Mesothelial cell of epicardium (in vitro differentiated cells): ENCODE measurements around the gene EVL. TPM values are rescaled to one million over a fixed set of nuclear protein-coding genes. Genes with fewer than 3 reads are reported as not detected.

Experiments used
- DNase-seq, 2 experiments: peaks; one replicate each; pipeline ENCODE4 v3.0.0; 2021; ENCODE audit warnings: low spot score in 2 of 2; ENCODE audit not compliant: unreplicated experiment in 2 of 2
- H3K27ac Mint-ChIP-seq: 2 replicates; pipeline ENCODE4 v1.8.0; 2021; ENCODE audit warnings: mixed read lengths
- H3K27me3 Mint-ChIP-seq: 2 replicates; pipeline ENCODE4 v1.8.0; 2021; ENCODE audit warnings: low read depth, mixed read lengths
- H3K36me3 Mint-ChIP-seq: 2 replicates; pipeline ENCODE4 v1.8.0; 2021; ENCODE audit warnings: mixed read lengths
- H3K4me1 Mint-ChIP-seq: 2 replicates; pipeline ENCODE4 v1.8.0; 2021; ENCODE audit warnings: mixed read lengths
- H3K4me3 Mint-ChIP-seq: 2 replicates; pipeline ENCODE4 v1.8.0; 2021; ENCODE audit warnings: mild to moderate bottlenecking, moderate library complexity, mixed read lengths
- H3K9me3 Mint-ChIP-seq: 2 replicates; pipeline ENCODE4 v1.8.0; 2021; ENCODE audit warnings: mixed read lengths
- CTCF ChIP-seq: fragments of 200-600 bp; sonication (generic); IDR thresholded peaks from one replicate; pipeline ENCODE4 v1.5.0; 2021; ENCODE audit warnings: antibody characterized with exemption; ENCODE audit not compliant: unreplicated experiment
- total RNA-seq: library from RNA; stranded (reverse); gene quantifications from 3 replicates; pipeline ENCODE4 v1.2.1, GENCODE V29; 2021

Gene EVL
- total RNA-seq = 244 to 250 TPM (median 244 TPM) in 3 replicates

- H3K27me3 Mint-ChIP-seq = no peaks in the 10 kb centered on the region
- peaks cover 15% of the 10 kb centered on the region for H3K4me1 Mint-ChIP-seq
- no peak within 1 kb of the TSS for H3K4me3 Mint-ChIP-seq
- no peak for DNase-seq
- H3K36me3 Mint-ChIP-seq = no peaks in the 10 kb centered on the region
- peaks cover 4% of the 10 kb centered on the region for H3K9me3 Mint-ChIP-seq
- TF ChIP-seq CTCF = no peak
- peak within 1 kb of the TSS; percentile 64 for H3K27ac Mint-ChIP-seq
Observed at GRCh38 chr14:100065111-100065871, at the start of gene EVL. Gene EVL, plus strand, starts transcription at chr14:100065422. Its CDS starts 79 bp downstream, at chr14:100065501.

GRCh38 chr14:100017553-100017952, 47.7 kb upstream of the EVL start:
- peaks cover 13% of the 10 kb centered on the region for H3K36me3 Mint-ChIP-seq
- peaks cover 65% of the 10 kb centered on the region for H3K4me1 Mint-ChIP-seq
- H3K27ac Mint-ChIP-seq = no peak overlapping the region
- no peak for TF ChIP-seq CTCF
- H3K9me3 Mint-ChIP-seq = peaks cover 11% of the 10 kb centered on the region
- no peak for DNase-seq
- H3K27me3 Mint-ChIP-seq = no peaks in the 10 kb centered on the region
- H3K4me3 Mint-ChIP-seq = no peak overlapping the region

- no peaks in the 10 kb centered on the region for H3K27me3 Mint-ChIP-seq
- DNase-seq = no peak
- TF ChIP-seq CTCF = no peak
- peaks cover 11% of the 10 kb centered on the region for H3K9me3 Mint-ChIP-seq
- H3K36me3 Mint-ChIP-seq = peaks cover 13% of the 10 kb centered on the region
- H3K4me1 Mint-ChIP-seq = peaks cover 60% of the 10 kb centered on the region
- peak overlapping the region; percentile 95 for H3K27ac Mint-ChIP-seq
- H3K4me3 Mint-ChIP-seq = no peak overlapping the region
Observed at GRCh38 chr14:100018054-100018453, 47.2 kb upstream of the EVL start.

- no peak for TF ChIP-seq CTCF
- H3K27me3 Mint-ChIP-seq = no peaks in the 10 kb centered on the region
- peaks cover 7% of the 10 kb centered on the region for H3K9me3 Mint-ChIP-seq
- peaks cover 57% of the 10 kb centered on the region for H3K4me1 Mint-ChIP-seq
- peaks cover 9% of the 10 kb centered on the region for H3K36me3 Mint-ChIP-seq
- DNase-seq = no peak
- no peak overlapping the region for H3K4me3 Mint-ChIP-seq
- H3K27ac Mint-ChIP-seq = peak overlapping the region; percentile 95
Observed at GRCh38 chr14:100018482-100018881, 46.7 kb upstream of the EVL start.

GRCh38 chr14:100019156-100019744, 46.0 kb upstream of the EVL start:
- peaks cover 64% of the 10 kb centered on the region for H3K4me1 Mint-ChIP-seq
- peaks cover 6% of the 10 kb centered on the region for H3K36me3 Mint-ChIP-seq
- peaks cover 4% of the 10 kb centered on the region for H3K9me3 Mint-ChIP-seq
- peak overlapping the region; percentile 95 for H3K27ac Mint-ChIP-seq
- DNase-seq = no peak
- no peak for TF ChIP-seq CTCF
- H3K27me3 Mint-ChIP-seq = no peaks in the 10 kb centered on the region
- H3K4me3 Mint-ChIP-seq = peak overlapping the region; percentile 52
